ENCODE data around the gene MX2. TPM values are rescaled to one million over a fixed set of nuclear protein-coding genes. Genes with fewer than 3 reads are reported as not detected.

MX2 gene
- total RNA-seq, 2 donors from 2014 or later = 1.6 to 11.4 TPM

GRCh38 chr21:41429925-41430491 is 68.2 kb downstream of the MX2 start:
- no peaks in the 10 kb centered on the region for H3K4me1 Mint-ChIP-seq
- no peaks in the 10 kb centered on the region for H3K36me3 Mint-ChIP-seq (ENCODE audit: low read depth)
- peaks cover 47% of the 10 kb centered on the region for H3K27me3 Mint-ChIP-seq (ENCODE audit: insufficient read depth)
- Histone ChIP-seq H3K9me3 (ENCODE audit: control insufficient read depth, low read length) (peaks cover 6% of the 10 kb centered on the region), H3K9ac (ENCODE audit: extremely low read depth, low read length, poor library complexity, severe bottlenecking) (no peak overlapping the region), H3K4me3 (ENCODE audit: low read length) (no peak overlapping the region), H3K36me3 (ENCODE audit: control insufficient read depth, insufficient read depth, low read length) (no peaks in the 10 kb centered on the region), H3K27me3 (ENCODE audit: control insufficient read depth, insufficient read depth, low read length, poor library complexity, severe bottlenecking) (peaks cover 52% of the 10 kb centered on the region), H3K27ac (ENCODE audit: low read depth, low read length) (no peak overlapping the region), H3K4me1 (ENCODE audit: control insufficient read depth, insufficient read depth, low read length) (no peaks in the 10 kb centered on the region)
- WGBS, 2 experiments (ENCODE audit: insufficient coverage in 1 of 2, insufficient read length in 1 of 2) = 86 to 100% methylated on average over 4 to 8 of the region's 9 CpGs
- TF ChIP-seq CTCF (conservative IDR thresholded peaks at IDR 0.05) = no peak
- no peak overlapping the region for H3K4me3 Mint-ChIP-seq
- H3K27ac Mint-ChIP-seq = no peak overlapping the region
- DNase-seq = no peak
- peaks cover 7% of the 10 kb centered on the region for H3K9me3 Mint-ChIP-seq

- Histone ChIP-seq H3K27me3 (ENCODE audit: control insufficient read depth, insufficient read depth, low read length, poor library complexity, severe bottlenecking) (peaks cover 37% of the 10 kb centered on the region), H3K9me3 (ENCODE audit: control insufficient read depth, low read length) (peaks cover 10% of the 10 kb centered on the region), H3K9ac (ENCODE audit: extremely low read depth, low read length, poor library complexity, severe bottlenecking) (no peak overlapping the region), H3K27ac (ENCODE audit: low read depth, low read length) (no peak overlapping the region), H3K36me3 (ENCODE audit: control insufficient read depth, insufficient read depth, low read length) (no peaks in the 10 kb centered on the region), H3K4me1 (ENCODE audit: control insufficient read depth, insufficient read depth, low read length) (no peaks in the 10 kb centered on the region), H3K4me3 (ENCODE audit: low read length) (no peak overlapping the region)
- TF ChIP-seq CTCF (conservative IDR thresholded peaks at IDR 0.05) = no peak
- H3K4me1 Mint-ChIP-seq = no peaks in the 10 kb centered on the region
- H3K27ac Mint-ChIP-seq = no peak overlapping the region
- H3K4me3 Mint-ChIP-seq = no peak overlapping the region
- 83 to 85% methylated on average over 13 to 16 of the region's 16 CpGs for WGBS, 2 experiments (ENCODE audit: insufficient coverage in 1 of 2, insufficient read length in 1 of 2)
- H3K36me3 Mint-ChIP-seq (ENCODE audit: low read depth) = no peaks in the 10 kb centered on the region
- H3K27me3 Mint-ChIP-seq (ENCODE audit: insufficient read depth) = peaks cover 28% of the 10 kb centered on the region
- H3K9me3 Mint-ChIP-seq = peaks cover 17% of the 10 kb centered on the region
- no peak for DNase-seq
These were observed 70.1 kb downstream of the MX2 start for GRCh38 chr21:41431788-41432548.

- Mint-ChIP-seq H3K4me1 (peaks cover 3% of the 10 kb centered on the region), H3K27me3 (ENCODE audit: insufficient read depth) (peaks cover 20% of the 10 kb centered on the region), H3K9me3 (peaks cover 17% of the 10 kb centered on the region), H3K36me3 (ENCODE audit: low read depth) (no peaks in the 10 kb centered on the region), H3K27ac (no peak overlapping the region), H3K4me3 (no peak overlapping the region)
- WGBS, 2 experiments (ENCODE audit: insufficient coverage in 1 of 2, insufficient read length in 1 of 2) = 67 to 88% methylated on average over 5 to 8 of the region's 10 CpGs
- Histone ChIP-seq H3K4me1 (ENCODE audit: control insufficient read depth, insufficient read depth, low read length) (no peaks in the 10 kb centered on the region), H3K9ac (ENCODE audit: extremely low read depth, low read length, poor library complexity, severe bottlenecking) (no peak overlapping the region), H3K36me3 (ENCODE audit: control insufficient read depth, insufficient read depth, low read length) (no peaks in the 10 kb centered on the region), H3K27ac (ENCODE audit: low read depth, low read length) (no peak overlapping the region), H3K4me3 (ENCODE audit: low read length) (no peak overlapping the region), H3K9me3 (ENCODE audit: control insufficient read depth, low read length) (peaks cover 10% of the 10 kb centered on the region), H3K27me3 (ENCODE audit: control insufficient read depth, insufficient read depth, low read length, poor library complexity, severe bottlenecking) (peaks cover 28% of the 10 kb centered on the region)
- DNase-seq = no peak
- no peak for TF ChIP-seq CTCF (conservative IDR thresholded peaks at IDR 0.05)
These were observed 71.0 kb downstream of the MX2 start for GRCh38 chr21:41432562-41433460.
